Measurements from ENCODE around the gene IL12RB1.
"Not testable (repeated sequence)": the region's sequence is repeated elsewhere in the genome, so short reads cannot be mapped to it uniquely, and the experiment has no call there.

IL12RB1 gene

DNA sequence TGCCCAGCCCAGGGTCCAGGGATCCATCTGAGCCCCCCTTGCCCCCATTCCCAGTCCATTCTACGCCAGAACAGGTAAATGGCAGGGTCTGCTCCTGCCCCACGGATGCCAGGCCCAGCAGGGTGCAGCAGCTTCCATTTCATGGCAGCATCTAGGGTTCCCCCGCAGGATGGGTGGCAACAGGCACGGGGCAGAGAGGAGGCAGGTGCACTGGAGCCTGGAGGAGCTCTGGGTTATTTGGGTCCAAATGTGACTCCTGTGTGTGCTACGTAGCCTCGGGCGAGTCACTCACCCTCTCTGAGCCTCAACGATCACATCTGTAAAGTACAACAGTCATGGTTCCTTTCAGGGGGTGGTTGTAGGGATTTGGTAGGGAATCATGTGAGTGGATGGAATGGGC is 27.4 kb downstream of the IL12RB1 start:
- intact Hi-C loops (cut with DNase I): no loop called here
- DNase-seq: no peak

DNA sequence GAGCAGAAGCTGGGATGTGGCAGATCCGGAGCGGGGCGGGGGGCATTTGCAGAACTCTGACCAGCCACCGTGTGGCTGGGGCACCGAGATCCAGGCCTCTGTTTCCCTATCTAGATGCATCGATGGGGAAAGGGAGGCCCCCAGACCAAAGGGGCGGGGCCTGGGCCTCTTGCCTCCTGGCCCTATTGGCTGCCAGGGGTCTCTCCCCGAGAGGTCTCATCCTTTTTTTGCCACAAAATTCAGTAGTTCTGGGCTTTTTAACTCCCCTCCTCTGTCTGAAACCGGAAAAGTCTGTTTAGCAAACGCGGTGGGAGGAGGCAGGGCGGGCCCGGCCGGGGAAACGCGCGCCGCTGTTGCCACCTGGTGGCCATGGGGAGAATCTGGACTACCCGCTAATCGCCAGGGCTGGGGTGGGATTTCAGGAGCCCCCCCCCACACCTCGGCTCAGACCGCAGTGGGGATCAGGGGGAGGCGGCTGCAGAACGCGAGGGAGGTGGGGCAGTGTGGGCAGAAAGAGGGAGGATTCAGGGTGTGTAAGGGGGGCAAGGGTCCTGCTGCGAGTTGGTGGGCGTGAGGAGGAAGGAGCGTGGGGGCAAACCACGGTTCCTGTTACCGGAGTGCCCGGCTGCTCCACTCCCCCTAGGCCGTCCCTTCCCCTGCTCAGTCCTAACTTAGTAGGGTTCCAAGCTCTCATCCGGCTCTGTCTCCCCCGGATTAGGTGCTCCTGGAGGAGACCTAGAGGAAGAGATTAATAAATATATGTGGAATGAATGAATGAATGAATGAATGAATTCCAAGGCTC is 28.3 kb downstream of the IL12RB1 start:
- intact Hi-C loops (cut with DNase I): loop anchor here (1.0 kb wide), 1 partner anchor 51 kb away; no protein-coding TSS in a partner anchor
- peak; percentile 53 to 94 (median 86) for DNase-seq

DNA sequence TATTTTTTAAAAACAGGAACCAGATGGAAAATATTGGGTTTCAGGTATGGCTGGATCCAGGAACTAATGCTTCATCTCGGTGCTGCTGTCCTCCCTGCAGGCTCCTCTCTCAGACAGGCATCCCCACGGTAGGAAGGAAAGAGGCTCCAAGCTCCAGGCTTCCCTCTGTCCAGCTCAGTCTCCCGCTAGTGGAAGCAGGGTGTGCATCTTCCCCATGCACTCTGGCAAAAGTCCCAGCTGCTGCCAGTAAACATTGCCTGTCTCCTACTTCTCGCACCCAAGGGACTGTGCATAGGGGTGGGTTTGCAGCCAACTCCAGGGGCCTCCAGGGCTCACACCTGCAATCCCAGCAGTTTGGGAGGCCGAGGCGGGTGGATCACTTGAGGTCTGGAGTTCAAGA is 29.2 kb downstream of the IL12RB1 start:
- DNase-seq: peak in 41 of 42 donors; percentile 44 to 89 (median 73)
- intact Hi-C loops (cut with DNase I): no loop called here

DNA sequence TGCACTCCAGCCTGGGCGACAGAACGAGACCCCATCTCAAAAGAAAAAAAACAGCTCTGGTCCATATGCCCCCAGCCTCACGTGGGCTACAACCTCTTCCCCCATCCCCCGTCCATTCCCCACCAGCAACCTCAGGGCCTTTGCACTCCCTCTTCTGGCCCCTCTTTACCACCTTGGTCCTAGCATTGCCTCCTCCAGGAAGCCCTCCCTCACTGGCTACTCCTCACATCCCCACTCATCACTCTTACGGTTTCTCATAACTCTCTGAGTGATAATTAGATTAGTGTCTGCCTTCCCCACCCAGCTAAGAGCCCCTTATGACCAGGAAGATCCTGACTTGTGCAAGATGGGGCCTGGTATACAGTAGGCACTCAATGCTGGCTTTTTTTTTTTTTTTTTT is 30.8 kb downstream of the IL12RB1 start:
- no peak for DNase-seq
- intact Hi-C loops (cut with DNase I): no loop called here

DNA sequence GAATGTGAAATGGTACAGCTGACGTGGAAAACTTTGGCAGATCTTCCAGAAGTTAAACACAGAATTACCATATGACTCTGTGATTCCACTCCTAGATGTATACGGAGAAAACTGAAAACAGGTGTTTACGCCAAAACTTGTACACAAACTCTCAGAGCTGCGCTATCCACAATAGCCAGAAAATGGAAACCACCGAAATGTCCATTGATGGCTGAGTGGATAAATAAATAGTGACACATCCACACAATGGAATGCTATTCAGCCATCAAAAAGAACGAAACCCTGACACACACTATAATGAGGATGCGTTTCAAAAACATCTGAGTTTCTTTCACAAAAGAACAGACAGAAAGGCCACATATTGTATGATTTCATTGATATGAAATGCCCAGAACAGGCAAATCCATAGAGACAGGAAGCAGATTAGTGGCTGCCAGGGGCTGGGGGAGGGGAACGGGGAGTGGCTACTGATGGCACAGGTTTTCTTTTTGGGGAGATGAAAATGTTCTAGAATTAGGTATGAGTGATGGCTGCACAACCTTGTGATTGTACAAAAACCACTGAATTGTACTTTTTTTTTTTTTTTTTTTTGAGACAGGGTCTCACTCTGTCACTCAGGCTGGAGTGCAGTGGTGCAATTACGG is 33.0 kb downstream of the IL12RB1 start:
- no peak for DNase-seq
- intact Hi-C loops (cut with DNase I): no loop called here

DNA sequence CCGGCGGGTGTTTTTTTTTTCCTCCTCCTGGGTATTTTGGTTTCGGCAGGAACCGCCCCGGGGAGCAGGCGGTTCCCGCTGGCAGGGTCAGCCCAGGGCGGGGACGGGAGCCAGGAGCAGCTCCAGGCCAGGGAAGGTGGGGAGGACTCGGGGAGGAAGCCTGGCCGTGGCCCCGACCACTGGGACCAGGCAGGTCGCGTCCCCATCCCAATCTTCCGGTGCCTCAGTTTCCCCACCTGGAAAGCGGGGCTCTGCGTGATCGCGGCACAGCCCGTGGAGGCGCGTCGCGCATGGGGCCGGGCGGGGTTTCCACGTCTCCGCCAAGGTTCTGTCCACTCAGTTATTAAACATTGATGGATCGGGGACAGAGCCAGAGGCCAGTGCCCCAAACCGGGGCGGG is 34.8 kb downstream of the IL12RB1 start:
- intact Hi-C loops (cut with DNase I): no loop called here
- no peak for DNase-seq

DNA sequence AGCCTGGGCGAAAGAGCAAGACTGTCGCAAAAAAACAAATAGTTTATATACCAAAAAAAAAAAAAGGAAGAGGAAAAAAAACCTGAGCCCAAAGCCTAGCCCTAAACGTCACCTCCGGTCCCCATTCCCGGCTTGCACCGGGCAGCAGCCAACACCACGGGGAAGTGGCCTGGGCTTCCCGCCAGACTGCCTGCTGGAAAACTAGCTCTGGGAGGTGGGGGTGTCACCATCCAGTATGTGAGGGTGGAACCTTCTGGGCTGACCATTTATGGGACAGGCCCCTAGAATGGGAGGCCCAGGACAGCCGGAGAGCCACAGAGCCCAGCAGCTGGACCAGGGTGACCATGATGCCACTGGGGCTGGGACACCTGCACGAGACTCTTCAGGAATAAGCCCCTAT is 37.3 kb downstream of the IL12RB1 start:
- intact Hi-C loops (cut with DNase I): no loop called here
- DNase-seq: peak; percentile 38 to 94 (median 79)

DNA sequence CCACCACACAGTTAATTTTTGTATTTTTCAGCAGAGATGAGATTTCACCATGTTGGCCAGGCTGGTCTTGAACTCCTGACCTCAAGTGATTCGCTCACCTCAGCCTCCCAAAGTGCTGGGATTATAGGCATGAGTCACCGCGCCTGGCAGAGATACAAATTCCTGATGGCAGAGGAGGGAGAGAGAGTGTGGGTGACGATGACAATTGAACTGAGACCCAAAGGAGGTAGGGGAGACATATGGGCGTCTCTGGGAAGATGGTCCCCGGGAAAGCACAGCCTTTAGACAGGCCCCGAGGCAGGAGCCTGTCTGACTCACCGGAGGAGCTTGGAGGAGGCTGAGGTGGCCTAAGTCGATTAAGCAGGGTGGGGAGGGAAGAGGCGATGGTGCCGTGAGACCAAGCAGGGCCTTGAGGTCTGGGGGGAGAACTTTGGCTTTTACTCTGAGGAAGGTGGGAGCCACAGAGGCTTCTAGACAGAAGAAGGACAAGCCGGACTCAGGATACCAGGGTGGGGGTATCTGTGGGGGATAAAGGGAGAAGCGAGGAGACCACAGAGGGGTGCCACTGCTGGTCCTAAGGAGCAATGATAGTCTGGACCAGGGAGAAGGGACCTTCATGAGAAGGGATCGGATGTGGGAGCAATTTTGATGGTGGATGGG is 40.5 kb downstream of the IL12RB1 start:
- DNase-seq: peak in 12 of 42 donors; percentile 12 to 68 (median 42)
- intact Hi-C loops (cut with DNase I): no loop called here

DNA sequence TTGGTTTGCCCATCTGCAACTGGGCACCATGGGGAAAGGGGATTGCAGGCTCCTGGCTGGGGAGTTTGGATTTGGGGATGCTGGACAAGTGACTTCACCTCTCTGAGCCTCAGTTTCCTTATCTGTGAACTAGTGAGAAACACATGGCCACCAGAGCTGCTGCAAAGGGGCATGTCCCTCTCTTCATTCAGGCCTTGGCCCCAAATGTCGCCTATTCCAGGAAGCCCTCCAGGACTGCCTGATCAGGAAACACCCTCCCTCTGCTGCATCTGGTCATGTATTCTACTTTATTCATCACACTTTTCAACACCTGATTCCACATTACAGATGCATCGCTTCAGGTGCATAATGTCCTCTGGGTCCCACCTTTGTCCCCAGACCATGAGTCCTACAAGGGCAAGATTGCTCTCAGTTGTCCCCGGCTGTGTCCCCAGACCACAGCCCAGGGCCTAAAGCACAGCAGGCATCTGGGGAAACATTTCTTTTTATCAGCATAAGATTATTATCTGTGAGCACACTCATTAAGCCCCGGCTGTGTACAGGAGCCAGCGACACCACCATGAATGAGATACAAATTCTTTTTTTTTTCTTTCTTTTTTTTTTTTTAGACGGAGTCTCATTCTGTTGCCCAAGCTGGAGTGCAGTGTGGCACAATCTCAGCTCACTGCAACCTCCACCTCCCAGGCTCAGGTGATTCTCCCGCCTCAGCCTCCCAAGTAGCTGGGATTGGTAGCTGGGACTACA is 41.3 kb downstream of the IL12RB1 start:
- DNase-seq: no peak
- intact Hi-C loops (cut with DNase I): no loop called here

DNA sequence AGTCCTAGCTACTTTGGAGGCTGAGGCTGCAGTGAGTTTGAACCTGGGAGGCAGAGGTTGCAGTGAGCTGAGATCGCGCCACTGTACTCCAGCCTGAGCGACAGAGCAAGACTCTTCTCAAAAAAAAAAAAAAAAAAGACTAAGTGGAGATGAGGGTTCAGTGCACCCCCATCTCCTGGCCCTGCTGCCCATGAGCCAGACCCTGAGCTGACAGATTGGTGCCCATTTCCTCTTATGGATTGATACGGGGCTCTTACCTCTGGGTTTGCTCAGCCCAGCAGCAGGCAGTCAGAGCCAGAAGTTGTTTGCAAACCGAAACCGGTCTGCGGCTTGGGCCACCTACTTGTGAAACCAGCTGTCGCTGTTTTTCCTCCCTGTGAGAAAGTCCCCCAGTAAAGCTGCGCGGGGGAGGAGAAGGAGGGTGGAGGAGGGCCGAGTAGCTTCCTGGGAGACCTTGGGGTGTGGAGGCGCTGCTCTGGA is 41.9 kb downstream of the IL12RB1 start:
- intact Hi-C loops (cut with DNase I): no loop called here
- peak in 39 of 42 donors; percentile 22 to 79 (median 56) for DNase-seq

DNA sequence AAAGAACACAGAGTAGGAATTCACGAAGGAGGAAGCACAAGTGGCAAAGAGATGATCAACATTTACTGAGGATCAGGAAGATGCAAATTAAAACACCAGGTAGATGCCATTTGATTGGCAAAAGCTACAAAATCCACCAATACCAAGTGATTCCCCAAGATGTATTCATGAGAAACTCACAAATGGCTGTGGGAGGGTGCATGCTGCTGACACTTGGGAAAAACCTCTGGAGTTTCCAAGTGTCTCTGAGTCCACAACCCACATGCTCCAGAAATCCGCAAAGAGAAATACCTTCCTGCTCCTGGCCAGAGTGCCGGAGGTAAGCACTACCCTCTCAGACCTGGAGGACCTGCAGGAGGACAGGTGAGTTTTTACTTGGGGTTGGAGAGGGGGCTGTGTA is 43.1 kb downstream of the IL12RB1 start:
- intact Hi-C loops (cut with DNase I): no loop called here
- no peak for DNase-seq

DNA sequence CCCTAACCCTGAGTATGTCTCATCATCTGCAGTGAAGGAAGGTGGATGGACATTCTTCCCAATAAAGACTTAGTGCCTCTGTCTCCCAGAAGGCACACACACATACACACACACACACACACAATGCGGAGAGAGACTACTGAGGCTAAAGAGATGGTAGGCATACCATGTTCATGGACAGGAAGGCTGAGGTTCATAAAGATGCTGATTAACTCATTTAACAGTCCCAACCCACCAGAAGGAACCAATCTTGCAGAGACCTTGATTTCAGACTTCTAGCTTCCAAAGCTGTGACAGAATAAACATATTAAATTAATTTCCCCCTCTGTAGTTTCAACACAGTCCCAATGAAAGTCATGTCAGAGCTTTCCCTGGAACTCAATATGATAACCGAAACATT is 45.7 kb downstream of the IL12RB1 start:
- no peak for DNase-seq
- intact Hi-C loops (cut with DNase I): no loop called here

DNA sequence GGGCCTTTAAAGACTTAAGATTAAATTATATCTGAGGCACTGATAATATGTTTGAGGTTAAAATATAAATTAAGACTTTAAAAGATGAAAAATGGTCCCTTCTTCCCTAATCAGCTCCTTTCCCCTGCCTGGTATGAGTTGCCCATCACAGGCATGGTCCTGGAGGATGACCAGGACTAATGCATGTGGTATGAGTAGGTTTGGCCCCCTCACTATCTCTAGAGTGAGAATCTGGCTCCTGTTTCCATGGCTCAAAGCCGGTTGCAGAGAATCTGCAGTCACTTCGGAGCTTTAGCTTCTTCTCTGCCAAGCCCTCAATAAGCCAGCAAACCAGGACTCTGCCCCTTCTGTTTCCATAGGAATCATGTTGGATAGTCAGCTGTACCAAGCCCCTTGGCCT is 54.6 kb downstream of the IL12RB1 start:
- DNase-seq; intact Hi-C loops (cut with DNase I): not testable (repeated sequence)

DNA sequence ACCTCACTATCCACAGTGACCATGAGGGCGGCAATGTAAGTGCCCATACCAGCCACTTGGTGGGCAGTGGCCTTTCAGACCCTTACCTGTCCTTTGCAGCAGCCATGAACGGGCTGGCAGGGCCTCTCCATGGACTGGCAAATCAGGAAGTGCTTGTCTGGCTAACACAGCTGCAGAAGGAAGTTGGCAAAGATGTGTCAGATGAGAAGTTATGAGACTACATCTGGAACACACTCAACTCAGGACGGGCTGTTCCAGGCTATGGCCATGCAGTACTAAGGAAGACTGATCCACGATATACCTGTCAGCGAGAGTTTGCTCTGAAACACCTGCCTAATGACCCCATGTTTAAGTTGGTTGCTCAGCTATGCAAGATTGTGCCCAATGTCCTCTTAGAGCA is 55.3 kb downstream of the IL12RB1 start:
- intact Hi-C loops (cut with DNase I); DNase-seq: not testable (repeated sequence)

DNA sequence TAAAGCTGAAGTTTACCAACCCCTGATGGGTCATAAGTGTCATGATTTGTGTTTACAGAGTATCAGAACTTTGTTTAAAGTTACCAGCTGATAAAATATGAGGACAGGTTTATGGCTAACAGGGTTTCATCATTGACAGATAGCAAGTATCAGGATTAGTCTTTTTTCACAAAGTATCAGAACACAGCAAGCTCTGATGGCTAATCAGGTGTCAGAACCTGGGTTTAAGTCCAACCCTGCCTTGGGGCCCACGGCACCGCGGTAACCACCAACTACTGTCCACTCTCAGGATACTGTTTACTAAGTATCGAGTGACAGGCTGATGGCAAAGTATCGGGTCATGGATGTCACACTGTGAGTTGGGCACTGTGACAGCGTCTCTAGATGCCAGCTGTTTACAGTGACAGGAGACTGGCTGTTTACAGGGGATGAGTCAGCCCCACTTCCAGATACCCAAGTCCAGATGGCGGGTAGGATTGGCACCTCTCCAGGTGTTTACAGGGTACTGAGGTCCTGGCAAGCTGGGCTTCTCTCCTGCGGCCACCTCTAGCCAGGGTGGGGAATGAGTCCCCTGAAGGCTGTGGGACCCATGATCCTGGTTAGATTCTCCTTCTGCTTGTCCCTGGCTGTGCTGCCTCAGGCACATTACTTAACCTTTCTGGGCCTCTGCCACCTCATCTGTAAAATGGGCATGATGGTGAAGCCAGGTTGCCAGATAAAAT is 57.0 kb downstream of the IL12RB1 start:
- peak in 38 of 42 donors; percentile 38 to 90 (median 66) for DNase-seq
- intact Hi-C loops (cut with DNase I): no loop called here

DNA sequence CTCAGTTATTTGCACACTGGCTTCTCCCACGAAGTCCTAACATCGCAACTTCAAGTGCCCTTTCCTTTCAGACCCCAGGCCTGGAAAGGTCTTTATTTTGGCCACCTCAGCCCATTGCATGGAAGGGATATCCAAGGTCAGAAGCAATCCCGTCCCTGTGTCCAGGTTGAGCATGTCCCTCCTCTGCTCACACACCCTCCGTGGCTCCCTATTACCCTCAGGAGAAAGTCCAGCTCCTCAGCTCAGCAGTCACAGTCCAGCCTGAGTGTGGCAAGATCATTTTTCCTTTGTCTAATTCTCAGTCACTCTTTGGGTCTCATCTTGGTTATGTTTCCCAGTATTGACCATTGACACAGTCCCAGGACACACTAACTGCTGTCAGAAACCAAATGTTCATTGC is 59.6 kb downstream of the IL12RB1 start:
- intact Hi-C loops (cut with DNase I): no loop called here

DNA sequence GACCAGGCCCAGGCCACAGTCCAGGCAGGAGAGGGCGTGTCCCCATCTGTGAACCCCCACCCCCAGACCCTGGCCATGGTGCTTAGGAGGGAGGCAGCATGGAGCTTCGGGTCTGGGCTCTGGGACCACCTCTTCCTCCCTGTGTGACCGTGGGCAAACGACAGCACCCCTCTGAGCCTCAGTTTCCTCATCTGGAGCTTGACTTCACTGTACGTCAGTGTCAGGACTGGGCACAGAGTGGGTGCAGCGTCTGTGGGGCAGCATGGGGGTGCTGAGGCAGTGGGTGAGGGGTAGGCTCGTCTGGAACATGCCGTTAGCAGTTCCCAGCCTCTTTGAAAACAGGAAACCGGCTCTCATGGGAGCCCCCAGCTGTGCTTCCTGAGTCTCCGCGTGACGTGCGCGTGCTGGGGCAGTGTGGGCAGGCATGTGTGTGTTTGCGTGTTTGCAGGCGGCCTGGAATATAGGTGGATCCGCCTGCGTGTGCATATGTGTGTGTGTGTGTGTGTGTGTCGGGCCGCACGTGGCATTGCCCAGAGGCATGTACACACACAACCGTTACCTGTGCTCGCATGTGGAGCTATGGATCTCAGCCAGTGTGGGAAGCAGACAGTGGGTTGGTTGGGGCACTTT is 63.0 kb downstream of the IL12RB1 start:
- intact Hi-C loops (cut with DNase I): no loop called here
- DNase-seq: peak in 31 of 42 donors; percentile 37 to 80 (median 62)

More for the DNA sequence above, 59.6 kb downstream of the IL12RB1 start:
- no peak for DNase-seq

DNA sequence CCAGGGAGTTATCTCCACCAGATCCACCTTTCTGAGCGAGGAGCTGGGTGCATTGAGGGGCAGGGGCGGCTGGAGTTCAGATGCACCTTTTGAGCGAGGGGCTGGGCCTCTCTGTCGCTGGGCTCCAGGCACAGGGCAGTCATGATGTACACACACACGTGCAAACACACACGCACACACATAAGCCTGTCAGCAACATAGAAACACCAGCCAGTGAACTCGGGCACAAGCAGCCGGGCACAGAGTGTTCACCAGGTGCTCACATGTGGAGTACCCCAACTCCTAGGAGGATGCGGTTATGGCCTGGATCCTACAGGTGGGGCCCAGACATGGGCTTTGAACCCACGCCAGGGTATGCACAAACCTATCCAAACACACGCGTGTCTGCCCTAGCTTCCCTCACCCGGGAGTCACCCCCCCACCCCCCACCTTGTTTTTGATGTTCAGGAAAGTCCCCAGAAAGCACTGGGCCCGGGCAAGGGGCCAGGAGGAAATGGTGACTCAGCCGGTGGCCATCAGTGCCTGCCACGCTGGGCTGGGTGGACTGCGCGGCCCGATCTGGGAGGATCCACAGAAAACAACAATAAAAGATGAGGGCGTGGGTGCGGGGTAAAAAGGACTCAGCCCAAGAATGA is 65.5 kb downstream of the IL12RB1 start:
- intact Hi-C loops (cut with DNase I): no loop called here
- DNase-seq: peak; percentile 66 to 95 (median 84)

All from head of caudate nucleus (tissue), 42 donors.